ENCODE data around the gene MRPS26. TPM values are rescaled to one million over a fixed set of nuclear protein-coding genes. Genes with fewer than 3 reads are reported as not detected.

Gene MRPS26
- total and polyA plus RNA-seq, 2 of the 13 experiments (the other 11 are each of a cell fraction or from before 2014, with no cell fraction given): 89.8 to 187 TPM

DNA sequence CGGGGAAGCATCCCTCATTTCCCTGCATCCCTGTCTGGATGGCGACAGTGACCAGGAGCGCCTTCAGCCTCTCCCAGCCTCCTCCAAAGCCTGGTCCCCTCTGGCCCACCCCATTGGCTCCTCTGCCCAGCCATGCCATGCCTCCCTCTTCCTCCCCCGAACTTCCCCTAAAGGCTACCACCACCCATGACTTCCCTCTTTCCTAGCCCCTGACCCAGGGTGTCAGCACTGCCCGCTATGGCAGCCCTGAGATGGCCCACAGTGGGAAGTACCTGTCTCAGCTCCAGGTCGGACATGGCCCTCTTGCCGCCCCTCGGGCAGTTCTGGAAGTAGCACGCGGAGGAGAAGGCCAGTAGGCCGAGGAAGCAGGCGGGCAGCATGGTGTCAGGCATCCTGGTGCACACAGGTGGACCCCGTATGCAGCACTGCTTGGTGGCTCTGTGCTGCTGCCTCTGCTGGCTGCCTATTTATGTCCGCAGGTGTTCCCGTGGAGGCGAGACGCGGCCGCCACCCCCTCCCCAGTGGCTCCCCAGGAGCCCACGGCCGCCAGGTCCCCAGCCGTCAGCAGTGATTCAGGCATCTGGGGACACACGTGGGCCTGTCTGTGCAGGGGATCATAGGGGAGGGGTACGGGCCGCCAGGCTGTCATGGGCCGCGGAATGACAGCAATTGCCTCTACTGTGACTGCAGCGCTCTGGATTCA is 38.6 kb downstream of the MRPS26 start, which contains the start of gene AVP (continued):
- TF ChIP-seq RBM39 (IDR thresholded peaks at IDR 0.05; ENCODE audit: low read depth, low read length, poor library complexity, severe bottlenecking) (peak; percentile 58), HIVEP1 (CRISPR knock-in tag; IDR thresholded peaks at IDR 0.05) (0 out of 2 replicates have a peak, but pooled peaks have one; percentile 16), HOXA3 (CRISPR knock-in tag; IDR thresholded peaks at IDR 0.05) (0 out of 2 replicates have a peak, but pooled peaks have one; percentile 17), ZNF746 (CRISPR knock-in tag; IDR thresholded peaks at IDR 0.05) (no peak; the same call in 1 of the 2 replicates), BHLHE40 (IDR thresholded peaks at IDR 0.05; ENCODE audit: low read length) (no peak), AGO1 (IDR thresholded peaks at IDR 0.05; ENCODE audit: low read depth, low read length, poor library complexity, severe bottlenecking) (peak; percentile 44), EZH2 (conservative IDR thresholded peaks at IDR 0.05; ENCODE audit: low read depth, low read length) (0 out of 2 replicates have a peak, but pooled peaks have one; percentile 24), ZSCAN30 (CRISPR knock-in tag; IDR thresholded peaks at IDR 0.05) (no peak), ZNF292 (CRISPR knock-in tag; IDR thresholded peaks at IDR 0.05; ENCODE audit: borderline replicate concordance, low read depth) (peak; percentile 69; the same call in 1 of the 2 replicates)
- TF ChIP-seq, protein P1, sequence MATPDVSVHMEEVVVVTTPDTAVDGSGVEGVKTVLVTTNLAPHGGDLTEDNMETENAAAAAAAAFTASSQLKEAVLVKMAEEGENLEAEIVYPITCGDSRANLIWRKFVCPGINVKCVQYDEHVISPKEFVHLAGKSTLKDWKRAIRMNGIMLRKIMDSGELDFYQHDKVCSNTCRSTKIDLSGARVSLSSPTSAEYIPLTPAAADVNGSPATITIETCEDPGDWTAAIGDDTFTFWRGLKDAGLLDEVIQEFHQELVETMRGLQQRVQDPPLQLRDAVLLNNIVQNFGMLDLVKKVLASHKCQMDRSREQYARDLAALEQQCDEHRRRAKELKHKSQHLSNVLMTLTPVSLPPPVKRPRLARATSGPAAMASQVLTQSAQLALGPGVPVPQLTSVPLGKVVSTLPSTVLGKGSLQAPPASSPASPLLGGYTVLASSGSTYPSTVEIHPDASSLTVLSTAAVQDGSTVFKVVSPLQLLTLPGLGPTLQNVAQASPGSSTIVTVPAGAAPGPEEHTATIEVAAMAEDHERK (CRISPR knock-in tag; IDR thresholded peaks at IDR 0.05; ENCODE audit: low read depth): no peak

DNA sequence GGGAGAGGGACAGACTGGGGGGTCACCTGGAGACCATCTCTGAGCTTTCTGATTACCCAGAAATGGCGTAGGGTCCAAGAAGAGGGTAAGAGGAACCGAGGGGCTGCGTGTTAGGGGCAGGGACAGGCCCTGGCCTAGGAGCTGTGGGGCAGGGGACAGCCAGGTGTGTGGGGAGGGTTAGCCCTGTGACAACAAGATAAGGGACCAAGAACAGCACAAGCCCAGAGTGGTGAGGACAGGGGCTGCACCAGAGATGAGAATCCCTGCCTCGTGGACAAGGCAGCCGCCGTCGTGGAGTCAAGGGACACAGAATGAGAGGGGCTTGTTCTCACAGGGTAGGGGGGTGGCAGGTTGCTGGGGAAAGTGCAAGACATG is 39.1 kb downstream of the MRPS26 start:
- H3K4me3 ChIP-seq (replicated peaks in 1 of 3; ENCODE audit: insufficient read depth in 1 of 3, low read depth in 2 of 3, low read length in 3 of 3): peak overlapping the region in 1 of 3 experiments; percentile 3; a peak in 1 of 6 replicates
- CTCF ChIA-PET (ENCODE audit: low intra/inter-chr PET ratio, low total read pairs): no interaction called here
- no peak overlapping the region for H3K9ac ChIP-seq (ENCODE audit: insufficient read depth, low read depth, low read length)
- H3K27ac ChIP-seq (ENCODE audit: extremely low read length, insufficient read depth, low read length): no peak overlapping the region
- no peaks in the 10 kb centered on the region for H4K20me1 ChIP-seq (ENCODE audit: insufficient read depth, low read length)
- H3K4me2 ChIP-seq (ENCODE audit: low read depth, low read length): no peak overlapping the region
- 36% methylated on average over 7 of the region's 7 CpGs for WGBS (ENCODE audit: low lambda C conversion rate)
- BruUV-seq (replicated peaks): no TSS peak
- H2AFZ ChIP-seq (ENCODE audit: low read length): no peak overlapping the region
- ATAC-seq (peak; percentile 6), FAIRE-seq (no peak), DNase-seq (ENCODE audit: low spot score) (no peak)
- no peaks in the 10 kb centered on the region for H3K36me3 ChIP-seq (replicated peaks in 1 of 2; ENCODE audit: control insufficient read depth in 1 of 2, insufficient read depth in 2 of 2, low read length in 2 of 2)
- intact Hi-C loops (cut with micrococcal nuclease; ENCODE audit: unreplicated experiment): no loop called here
- H3K4me1 ChIP-seq (ENCODE audit: insufficient read depth, low read length): peaks cover 41% of the 10 kb centered on the region
- POLR2A ChIA-PET: no interaction called here
- in situ Hi-C loops (cut with HindIII; ENCODE audit: extremely low pct_ligation_motif_present, low pct_unique_long_range_greater_than_20kb): no loop called here
- no peaks in the 10 kb centered on the region for H3K9me3 ChIP-seq (ENCODE audit: low read length)
- no peaks in the 10 kb centered on the region for H3K79me2 ChIP-seq (ENCODE audit: insufficient read depth, low read length)
- H3K27me3 ChIP-seq (ENCODE audit: control insufficient read depth in 1 of 2, insufficient read depth in 2 of 2, low read length in 2 of 2): peaks cover 30 to 54% of the 10 kb centered on the region in 2 experiments
- TF ChIP-seq CREB1 (IDR thresholded peaks at IDR 0.05) (no peak), CREB1 (CRISPR knock-in tag; IDR thresholded peaks at IDR 0.05) (no peak), RFX1 (IDR thresholded peaks at IDR 0.05) (no peak), ZNF468 (CRISPR knock-in tag; IDR thresholded peaks at IDR 0.05) (no peak), ELF1 (CRISPR knock-in tag; IDR thresholded peaks at IDR 0.05) (no peak), ZIK1 (CRISPR knock-in tag; IDR thresholded peaks at IDR 0.05; ENCODE audit: borderline replicate concordance, low read depth) (0 out of 2 replicates have a peak, but pooled peaks have one; percentile 51)
- TF ChIP-seq, protein P2, sequence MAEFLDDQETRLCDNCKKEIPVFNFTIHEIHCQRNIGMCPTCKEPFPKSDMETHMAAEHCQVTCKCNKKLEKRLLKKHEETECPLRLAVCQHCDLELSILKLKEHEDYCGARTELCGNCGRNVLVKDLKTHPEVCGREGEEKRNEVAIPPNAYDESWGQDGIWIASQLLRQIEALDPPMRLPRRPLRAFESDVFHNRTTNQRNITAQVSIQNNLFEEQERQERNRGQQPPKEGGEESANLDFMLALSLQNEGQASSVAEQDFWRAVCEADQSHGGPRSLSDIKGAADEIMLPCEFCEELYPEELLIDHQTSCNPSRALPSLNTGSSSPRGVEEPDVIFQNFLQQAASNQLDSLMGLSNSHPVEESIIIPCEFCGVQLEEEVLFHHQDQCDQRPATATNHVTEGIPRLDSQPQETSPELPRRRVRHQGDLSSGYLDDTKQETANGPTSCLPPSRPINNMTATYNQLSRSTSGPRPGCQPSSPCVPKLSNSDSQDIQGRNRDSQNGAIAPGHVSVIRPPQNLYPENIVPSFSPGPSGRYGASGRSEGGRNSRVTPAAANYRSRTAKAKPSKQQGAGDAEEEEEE (CRISPR knock-in tag; IDR thresholded peaks at IDR 0.05; ENCODE audit: borderline replicate concordance): no peak
- TF ChIP-seq, protein P3, sequence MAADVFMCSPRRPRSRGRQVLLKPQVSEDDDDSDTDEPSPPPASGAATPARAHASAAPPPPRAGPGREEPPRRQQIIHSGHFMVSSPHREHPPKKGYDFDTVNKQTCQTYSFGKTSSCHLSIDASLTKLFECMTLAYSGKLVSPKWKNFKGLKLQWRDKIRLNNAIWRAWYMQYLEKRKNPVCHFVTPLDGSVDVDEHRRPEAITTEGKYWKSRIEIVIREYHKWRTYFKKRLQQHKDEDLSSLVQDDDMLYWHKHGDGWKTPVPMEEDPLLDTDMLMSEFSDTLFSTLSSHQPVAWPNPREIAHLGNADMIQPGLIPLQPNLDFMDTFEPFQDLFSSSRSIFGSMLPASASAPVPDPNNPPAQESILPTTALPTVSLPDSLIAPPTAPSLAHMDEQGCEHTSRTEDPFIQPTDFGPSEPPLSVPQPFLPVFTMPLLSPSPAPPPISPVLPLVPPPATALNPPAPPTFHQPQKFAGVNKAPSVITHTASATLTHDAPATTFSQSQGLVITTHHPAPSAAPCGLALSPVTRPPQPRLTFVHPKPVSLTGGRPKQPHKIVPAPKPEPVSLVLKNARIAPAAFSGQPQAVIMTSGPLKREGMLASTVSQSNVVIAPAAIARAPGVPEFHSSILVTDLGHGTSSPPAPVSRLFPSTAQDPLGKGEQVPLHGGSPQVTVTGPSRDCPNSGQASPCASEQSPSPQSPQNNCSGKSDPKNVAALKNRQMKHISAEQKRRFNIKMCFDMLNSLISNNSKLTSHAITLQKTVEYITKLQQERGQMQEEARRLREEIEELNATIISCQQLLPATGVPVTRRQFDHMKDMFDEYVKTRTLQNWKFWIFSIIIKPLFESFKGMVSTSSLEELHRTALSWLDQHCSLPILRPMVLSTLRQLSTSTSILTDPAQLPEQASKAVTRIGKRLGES (CRISPR knock-in tag; IDR thresholded peaks at IDR 0.05; ENCODE audit: borderline replicate concordance): no peak
